Testis (tissue), 2 donors: ENCODE data around the gene CIITA.

ENCODE experiments used
- CTCF ChIP-seq, 3 experiments: fragments of 450-650 bp in 2 of 3; fragments of 200-600 bp in 1 of 3; sonication (generic) in 1 of 3; IDR thresholded peaks; one replicate each; pipeline ENCODE4 v1.5.1; 2016 to 2019; ENCODE audit warnings: antibody characterized with exemption in 3 of 3, mild to moderate bottlenecking in 2 of 3, moderate library complexity in 1 of 3
- POLR2A ChIP-seq: fragments of 450-650 bp; IDR thresholded peaks from one replicate; pipeline ENCODE4 v1.6.1; 2017; ENCODE audit warnings: antibody characterized with exemption, mild to moderate bottlenecking, moderate library complexity

GRCh38 chr16:10833271-10833670, 43.7 kb upstream of the CIITA start:
- no peak for TF ChIP-seq CTCF (IDR thresholded peaks at IDR 0.05)
- no peak for TF ChIP-seq POLR2A
